Gastroesophageal sphincter (tissue), 3 donors: ENCODE results near the gene AKR7A3.

ENCODE experiments used
- EP300 ChIP-seq: sonication (generic); formaldehyde crosslinking; IDR thresholded peaks from one replicate; pipeline ENCODE4 v1.6.1; 2017; ENCODE audit warnings: antibody characterized with exemption, mild to moderate bottlenecking
- TF ChIP-seq, protein P1 (sequence below), 4 experiments: fragments of 200-600 bp in 2 of 4; fragments of 450-650 bp in 2 of 4; sonication (generic) in 1 of 4; IDR thresholded peaks; one replicate each; pipeline ENCODE4 v1.5.1; 2017 to 2019; ENCODE audit warnings: antibody characterized with exemption in 4 of 4, mild to moderate bottlenecking in 2 of 4, moderate library complexity in 2 of 4

DNA sequence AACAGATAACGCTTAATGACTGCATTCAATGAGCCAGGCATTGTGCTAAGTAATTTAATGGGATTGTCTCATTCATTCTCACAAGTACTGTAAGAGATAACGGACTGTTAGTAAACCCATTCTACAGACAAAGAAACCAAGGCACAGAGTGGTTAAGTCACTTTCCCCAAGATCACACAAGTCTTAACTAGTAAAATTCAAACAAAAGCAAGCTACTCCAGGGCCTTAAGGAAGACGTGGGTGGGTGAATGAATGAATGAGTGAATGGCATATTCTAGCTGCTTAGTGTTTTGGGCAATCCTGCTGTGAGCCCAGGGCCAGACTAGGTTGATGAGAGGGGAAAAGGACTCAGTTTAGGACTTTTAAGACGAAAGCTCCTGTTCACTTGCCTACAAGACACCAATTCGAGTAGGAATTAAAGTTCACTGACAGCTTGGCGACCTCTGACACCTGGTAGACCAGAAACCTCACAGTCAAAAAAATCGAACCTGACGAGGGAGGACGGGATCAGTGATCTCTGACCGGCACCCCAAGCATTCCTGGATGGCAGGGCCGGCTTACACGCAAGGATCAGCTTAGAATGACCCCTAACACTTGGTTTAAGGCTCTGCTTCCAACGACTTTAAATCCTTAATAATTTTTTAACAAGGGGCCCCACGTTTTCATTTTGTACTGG lies 37.8 kb downstream of the AKR7A3 start:
- TF ChIP-seq, protein P1, sequence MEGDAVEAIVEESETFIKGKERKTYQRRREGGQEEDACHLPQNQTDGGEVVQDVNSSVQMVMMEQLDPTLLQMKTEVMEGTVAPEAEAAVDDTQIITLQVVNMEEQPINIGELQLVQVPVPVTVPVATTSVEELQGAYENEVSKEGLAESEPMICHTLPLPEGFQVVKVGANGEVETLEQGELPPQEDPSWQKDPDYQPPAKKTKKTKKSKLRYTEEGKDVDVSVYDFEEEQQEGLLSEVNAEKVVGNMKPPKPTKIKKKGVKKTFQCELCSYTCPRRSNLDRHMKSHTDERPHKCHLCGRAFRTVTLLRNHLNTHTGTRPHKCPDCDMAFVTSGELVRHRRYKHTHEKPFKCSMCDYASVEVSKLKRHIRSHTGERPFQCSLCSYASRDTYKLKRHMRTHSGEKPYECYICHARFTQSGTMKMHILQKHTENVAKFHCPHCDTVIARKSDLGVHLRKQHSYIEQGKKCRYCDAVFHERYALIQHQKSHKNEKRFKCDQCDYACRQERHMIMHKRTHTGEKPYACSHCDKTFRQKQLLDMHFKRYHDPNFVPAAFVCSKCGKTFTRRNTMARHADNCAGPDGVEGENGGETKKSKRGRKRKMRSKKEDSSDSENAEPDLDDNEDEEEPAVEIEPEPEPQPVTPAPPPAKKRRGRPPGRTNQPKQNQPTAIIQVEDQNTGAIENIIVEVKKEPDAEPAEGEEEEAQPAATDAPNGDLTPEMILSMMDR (IDR thresholded peaks at IDR 0.05), result no peak
- TF ChIP-seq EP300, result no peak
